ENCODE measurements around the gene HDAC7. TPM values are rescaled to one million over a fixed set of nuclear protein-coding genes. Genes with fewer than 3 reads are reported as not detected.

Gene HDAC7
- total RNA-seq, 2 donors from 2014 or later, result 39.5 to 67.7 TPM

- no peak for DNase-seq (ENCODE audit: low spot score)
- Histone ChIP-seq H3K36me3 (peaks cover 0 to 3% of the 10 kb centered on the region in 2 donors), H3K4me3 (no peak overlapping the region), H3K9me3 (no peaks in the 10 kb centered on the region), H3K4me1 (replicated peaks) (peaks cover 23% of the 10 kb centered on the region), H3K27ac (peak overlapping the region in 1 of 2 donors; percentile 20), H3K27me3 (replicated peaks; ENCODE audit: insufficient read depth) (no peaks in the 10 kb centered on the region)
- TF ChIP-seq POLR2A (IDR thresholded peaks at IDR 0.05), result no peak
- TF ChIP-seq CTCF (IDR thresholded peaks at IDR 0.05), result no peak
- TF ChIP-seq POLR2AphosphoS5 (IDR thresholded peaks at IDR 0.05), result no peak
- intact Hi-C loops (cut with DNase I), result no loop called here
- 74% methylated on average over 12 of the region's 12 CpGs for WGBS
These were observed 16.4 kb downstream of the HDAC7 start for GRCh38 chr12:47803191-47803875.

GRCh38 chr12:47802312-47802711 lies 17.4 kb downstream of the HDAC7 start:
- TF ChIP-seq POLR2A (IDR thresholded peaks at IDR 0.05) (no peak), CTCF (IDR thresholded peaks at IDR 0.05) (peak in 1 of 4 experiments; percentile 14), POLR2AphosphoS5 (IDR thresholded peaks at IDR 0.05) (no peak)
- no peaks in the 10 kb centered on the region for H3K9me3 ChIP-seq
- H3K36me3 ChIP-seq, result peaks cover 0 to 8% of the 10 kb centered on the region in 2 donors
- WGBS, result 32% methylated on average over 5 of the region's 5 CpGs
- peaks cover 18% of the 10 kb centered on the region for H3K4me1 ChIP-seq (replicated peaks)
- intact Hi-C loops (cut with DNase I), result no loop called here
- no peaks in the 10 kb centered on the region for H3K27me3 ChIP-seq (replicated peaks; ENCODE audit: insufficient read depth)
- no peak for DNase-seq (ENCODE audit: low spot score)
- H3K4me3 ChIP-seq, result no peak overlapping the region
- H3K27ac ChIP-seq, result peak overlapping the region; percentile 20 to 30

DNA sequence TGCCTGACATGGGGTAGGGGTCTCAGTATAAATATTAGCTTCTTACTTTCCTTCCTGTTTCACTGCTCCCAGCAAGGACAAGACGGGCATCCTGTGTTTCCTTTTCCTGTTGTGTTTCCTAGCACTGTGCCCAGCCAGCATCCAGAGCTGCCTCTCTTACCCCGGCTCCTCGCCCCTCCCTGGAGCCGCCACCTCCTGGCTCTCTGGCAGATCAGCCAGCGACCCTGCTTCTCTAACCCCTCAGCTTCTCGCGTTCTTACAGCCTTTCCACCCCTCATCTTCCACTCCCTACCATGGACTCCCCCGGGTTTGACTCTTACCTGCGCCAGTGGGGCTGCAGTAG lies 17.8 kb downstream of the HDAC7 start:
- no peak overlapping the region for H3K4me3 ChIP-seq
- peak overlapping the region; percentile 20 to 30 for H3K27ac ChIP-seq
- H3K9me3 ChIP-seq, result no peaks in the 10 kb centered on the region
- WGBS, result 47% methylated on average over 9 of the region's 9 CpGs
- intact Hi-C loops (cut with DNase I), result no loop called here
- TF ChIP-seq POLR2AphosphoS5 (IDR thresholded peaks at IDR 0.05) (no peak), POLR2A (IDR thresholded peaks at IDR 0.05) (no peak), CTCF (IDR thresholded peaks at IDR 0.05) (no peak)
- DNase-seq (ENCODE audit: low spot score), result no peak
- H3K27me3 ChIP-seq (replicated peaks; ENCODE audit: insufficient read depth), result no peaks in the 10 kb centered on the region
- H3K4me1 ChIP-seq (replicated peaks), result peaks cover 18% of the 10 kb centered on the region
- H3K36me3 ChIP-seq, result peaks cover 0 to 10% of the 10 kb centered on the region in 2 donors

DNA sequence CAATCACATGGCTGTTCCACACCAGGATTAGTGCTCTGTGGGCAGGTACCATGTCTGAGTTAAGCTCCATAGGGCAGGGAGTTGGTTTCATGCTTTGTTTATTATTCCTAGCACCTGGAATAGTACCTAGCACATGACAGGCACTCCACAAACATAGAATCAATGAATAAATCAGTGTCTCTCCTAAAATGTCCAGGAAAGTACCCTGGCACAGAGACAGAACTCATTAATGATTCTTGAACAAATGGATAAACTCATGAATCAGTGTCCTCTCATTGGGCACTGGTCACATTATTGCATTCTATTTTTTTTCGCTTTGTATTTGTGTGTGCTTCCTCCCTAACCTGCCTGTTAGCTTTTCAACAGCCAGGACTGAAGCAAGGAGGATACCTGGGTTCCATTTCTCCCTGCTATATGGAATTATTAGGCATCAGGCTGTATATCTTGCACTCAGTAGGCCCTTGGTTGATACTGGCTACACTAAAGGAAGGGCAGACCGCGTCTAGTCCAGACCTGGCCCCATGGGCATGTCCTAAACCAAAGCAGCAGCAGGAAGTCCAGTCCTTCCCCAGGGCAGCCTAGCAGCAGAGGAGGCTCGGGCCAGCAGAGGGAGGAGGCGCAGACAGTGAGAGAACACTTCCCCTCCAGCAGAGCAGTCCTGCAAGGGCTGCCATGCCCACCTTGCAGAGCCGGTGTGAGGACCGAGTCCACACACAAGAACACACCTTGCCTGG lies 18.4 kb downstream of the HDAC7 start:
- Histone ChIP-seq H3K27ac (peak overlapping the region; percentile 20 to 30), H3K36me3 (peaks cover 0 to 15% of the 10 kb centered on the region in 2 donors), H3K9me3 (no peaks in the 10 kb centered on the region), H3K27me3 (replicated peaks; ENCODE audit: insufficient read depth) (no peaks in the 10 kb centered on the region), H3K4me3 (no peak overlapping the region), H3K4me1 (replicated peaks) (peaks cover 18% of the 10 kb centered on the region)
- WGBS, result 37% methylated on average over 7 of the region's 7 CpGs
- intact Hi-C loops (cut with DNase I), result no loop called here
- TF ChIP-seq CTCF (IDR thresholded peaks at IDR 0.05) (peak in 2 of 4 experiments; percentile 30 to 39), POLR2A (IDR thresholded peaks at IDR 0.05) (no peak), POLR2AphosphoS5 (IDR thresholded peaks at IDR 0.05) (no peak)
- peak; percentile 27 for DNase-seq (ENCODE audit: low spot score)

Measured in prostate gland (tissue), 2 donors.